ENCODE measurements around the gene SLAMF9. TPM values are rescaled to one million over a fixed set of nuclear protein-coding genes. Genes with fewer than 3 reads are reported as not detected.
A peak's percentile ranks its signal among the peaks of the same experiment; 100 is the strongest.
"Not testable (repeated sequence)": the region's sequence is repeated elsewhere in the genome, so short reads cannot be mapped to it uniquely, and the experiment has no call there.

The SLAMF9 gene
- polyA plus RNA-seq, 5 donors: not detected

DNA sequence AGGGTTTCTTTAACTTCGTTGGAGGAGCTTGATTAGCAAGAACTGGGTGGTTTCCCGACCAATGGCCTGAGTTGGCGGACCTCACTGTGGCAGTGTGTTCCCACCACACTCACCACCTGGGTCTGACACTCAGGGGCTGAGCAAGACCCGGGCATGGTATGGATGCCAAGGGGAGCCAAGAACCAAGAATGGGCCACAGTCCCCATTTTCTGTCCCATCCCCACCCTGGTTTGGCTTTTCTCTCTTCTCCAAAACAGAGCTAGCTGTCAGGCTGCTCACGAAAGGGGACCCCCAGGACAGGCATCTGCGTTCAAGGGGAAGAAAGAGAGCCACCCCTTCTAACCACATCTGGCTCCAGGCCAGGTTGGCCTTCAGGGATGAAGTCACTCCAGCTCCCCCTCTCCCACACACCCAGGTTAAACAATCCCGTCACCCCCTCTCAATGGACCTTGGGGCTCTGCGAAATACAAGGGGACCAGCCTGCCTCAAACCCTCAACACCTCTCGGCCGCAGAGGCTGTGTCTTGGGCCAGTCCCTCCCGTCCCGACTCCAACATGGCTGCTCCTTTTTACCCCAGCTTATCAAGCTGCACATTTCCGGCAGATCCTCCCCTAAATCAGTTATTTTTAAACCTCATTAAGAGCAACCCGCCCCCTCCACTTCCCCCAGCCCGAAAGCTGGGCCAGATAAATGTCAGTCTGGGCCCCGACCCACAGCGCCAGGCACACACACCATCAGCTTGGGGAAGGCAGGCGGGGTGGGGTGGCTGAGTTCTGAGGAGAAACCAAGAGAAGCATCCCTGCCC is 32.1 kb downstream of the SLAMF9 start:
- peak; percentile 82 to 86 for DNase-seq

- DNase-seq: no peak
Measured at GRCh38 chr1:159921251-159921650, 32.8 kb downstream of the SLAMF9 start.

DNA sequence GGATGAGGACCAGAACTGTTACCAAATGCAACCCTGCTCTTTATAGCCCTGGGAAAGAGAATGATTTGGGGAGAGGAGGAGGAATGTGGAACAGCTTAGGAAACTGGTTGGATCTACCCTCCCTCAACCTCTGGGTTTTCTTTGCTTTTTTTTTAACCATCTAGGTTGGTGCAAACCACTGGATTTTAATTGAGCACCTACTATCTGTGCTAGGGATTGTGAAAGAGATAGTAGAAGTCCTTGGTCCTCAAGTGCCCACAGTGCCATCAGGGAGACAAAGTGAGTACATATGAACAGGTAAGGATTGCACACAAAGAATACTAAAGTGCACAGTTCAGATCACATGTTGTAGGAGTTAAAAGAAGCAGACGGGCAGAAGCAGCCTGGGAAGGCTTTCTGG is 33.4 kb downstream of the SLAMF9 start:
- DNase-seq: no peak

- DNase-seq: no peak
Measured at GRCh38 chr1:159920202-159920601, 33.8 kb downstream of the SLAMF9 start.

GRCh38 chr1:159919236-159919865 is 34.7 kb downstream of the SLAMF9 start:
- DNase-seq: no peak

DNA sequence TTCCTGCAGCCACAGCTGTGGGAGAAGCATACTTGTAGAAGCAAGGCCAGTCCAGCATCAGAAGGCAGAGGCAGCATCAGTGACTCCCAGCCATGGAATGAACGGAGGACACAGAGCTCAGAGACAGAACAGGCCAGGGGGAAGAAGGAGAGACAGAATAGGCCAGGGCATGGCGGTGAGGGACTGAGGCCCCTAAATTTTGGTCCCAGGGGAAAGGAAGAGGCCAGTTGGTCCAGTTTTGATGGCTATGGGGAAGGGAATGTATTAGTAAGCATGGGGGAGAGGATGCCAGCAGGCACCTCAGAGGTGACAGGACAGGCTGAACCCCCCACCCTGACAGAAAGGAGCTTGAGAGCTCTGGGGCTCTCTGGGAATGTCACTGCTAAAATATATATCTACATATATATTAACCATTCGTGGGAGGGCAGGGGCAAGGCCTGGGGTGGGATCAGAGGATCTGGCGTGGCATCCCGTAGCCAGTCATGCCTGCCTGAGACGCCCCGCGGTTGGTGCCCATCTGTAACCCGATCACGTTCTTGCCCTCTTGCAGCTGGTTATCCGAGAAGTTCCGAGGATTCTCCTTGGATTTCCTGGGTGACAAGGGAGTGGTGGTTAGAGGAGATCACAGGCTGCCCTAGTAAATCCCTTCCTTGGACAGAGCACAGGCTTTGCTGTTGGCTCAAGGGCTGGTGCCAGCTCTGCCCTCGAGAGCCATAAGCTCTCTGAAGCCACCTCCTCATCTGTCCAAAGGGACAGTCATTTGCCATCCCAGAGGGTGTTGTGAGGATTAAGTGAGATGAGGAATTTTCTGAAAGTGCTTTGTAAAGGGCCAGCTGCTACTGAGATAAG is 35.5 kb downstream of the SLAMF9 start:
- no peak for DNase-seq

DNA sequence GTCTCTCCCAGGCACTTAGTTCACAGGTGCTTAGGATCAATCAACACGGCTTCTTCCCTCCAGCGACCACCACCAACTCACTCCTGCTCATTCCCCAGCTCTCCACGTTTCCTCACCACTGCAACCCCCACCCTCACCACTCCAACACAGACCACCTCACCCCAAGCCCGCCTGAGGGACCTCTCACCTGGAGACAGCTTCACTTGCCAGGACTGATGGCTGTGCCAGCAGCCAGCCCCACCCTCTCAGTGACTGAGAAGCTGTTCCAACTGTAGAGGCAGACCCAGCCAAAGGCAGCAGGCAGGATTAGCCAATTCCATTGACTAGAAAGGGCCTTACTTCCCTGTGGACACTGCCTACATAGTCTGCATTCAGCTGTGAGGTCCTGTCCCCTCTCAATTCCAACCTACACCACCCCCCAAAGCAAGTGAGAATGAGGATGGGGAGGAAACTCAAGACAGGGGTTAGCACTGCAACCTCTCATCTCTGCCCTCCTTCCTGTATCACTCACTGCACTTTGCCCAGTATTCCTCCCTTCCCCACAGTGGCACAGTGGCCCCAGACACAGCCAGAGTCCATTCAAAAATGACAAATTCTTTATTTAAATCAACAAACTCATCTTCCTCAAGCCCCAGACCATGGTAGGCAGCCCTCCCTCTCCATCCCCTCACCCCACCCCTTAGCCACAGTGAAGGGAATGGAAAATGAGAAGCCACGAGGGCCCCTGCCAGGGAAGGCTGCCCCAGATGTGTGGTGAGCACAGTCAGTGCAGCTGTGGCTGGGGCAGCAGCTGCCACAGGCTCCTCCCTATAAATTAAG is 36.3 kb downstream of the SLAMF9 start:
- no peak for DNase-seq

DNA sequence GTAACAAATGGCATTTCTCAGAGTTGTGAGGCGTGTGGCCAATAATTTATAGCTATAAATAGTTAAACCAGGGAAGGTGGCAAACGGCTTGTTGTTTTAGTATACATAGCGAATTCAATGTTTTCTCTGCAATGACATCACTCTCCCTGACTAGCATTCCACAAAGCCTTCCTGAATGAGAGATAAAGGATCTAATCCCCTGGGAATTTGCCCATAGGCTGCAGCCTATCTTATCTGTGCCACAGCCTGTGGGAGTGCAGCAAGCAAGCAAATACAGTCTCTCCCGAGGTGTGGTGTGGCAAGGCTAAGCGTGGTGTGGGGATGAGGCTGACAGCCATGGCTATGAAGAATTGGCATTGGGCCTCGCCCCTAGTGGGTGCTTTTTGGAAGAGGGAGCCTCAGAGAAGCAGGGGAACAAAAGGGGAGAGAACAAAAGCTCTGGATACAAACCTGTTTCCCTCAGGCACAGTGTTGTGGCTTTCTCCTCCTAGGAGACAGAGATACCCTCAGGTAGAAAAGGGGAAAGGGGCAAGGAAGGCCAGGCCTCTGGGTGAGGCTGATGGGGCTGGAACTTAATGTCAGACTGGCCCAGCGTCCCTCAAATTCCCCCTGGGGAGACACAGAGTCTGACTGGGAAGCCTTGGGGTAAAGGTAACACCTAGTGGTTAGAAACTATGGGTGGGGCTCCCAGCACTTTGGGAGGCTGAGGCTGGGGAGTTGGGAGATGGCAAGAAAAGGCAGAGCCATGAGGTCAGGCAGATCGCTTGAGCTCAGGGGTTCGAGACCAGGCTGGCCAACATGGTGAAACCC is 37.6 kb downstream of the SLAMF9 start:
- no peak for DNase-seq

DNA sequence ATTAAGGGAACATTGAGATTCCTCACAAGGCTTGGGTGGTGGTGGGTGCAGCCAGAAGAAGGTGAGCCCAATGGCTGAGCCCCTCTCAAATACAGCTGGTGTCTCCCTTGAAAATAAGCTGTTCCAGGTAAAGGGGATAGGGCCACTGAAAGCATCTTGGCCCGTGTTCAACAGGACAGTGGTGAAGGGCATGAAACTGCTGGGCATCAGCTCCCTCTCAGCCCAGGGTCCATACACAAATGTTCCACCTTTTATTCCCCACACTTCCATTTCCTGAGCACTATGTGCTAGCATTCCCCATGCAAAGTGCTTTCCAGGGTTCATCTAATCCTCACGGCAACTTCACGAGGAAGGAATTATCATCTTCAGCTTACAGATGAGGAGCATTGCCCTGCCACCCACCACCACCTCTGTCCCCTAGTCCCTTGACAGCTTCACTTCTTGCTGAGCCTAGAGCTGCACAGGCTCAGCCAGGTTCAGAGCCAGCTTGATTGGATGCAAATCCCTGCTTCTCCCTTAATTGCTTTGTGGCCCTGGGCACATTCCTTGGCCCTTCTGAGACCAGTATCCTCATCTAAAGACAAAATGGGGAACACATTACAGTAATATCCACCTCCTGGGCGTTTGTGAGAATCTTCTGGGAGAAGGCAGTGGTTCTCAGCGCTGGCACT is 38.3 kb downstream of the SLAMF9 start:
- DNase-seq: no peak

GRCh38 chr1:159914252-159915018 is 39.6 kb downstream of the SLAMF9 start:
- no peak for DNase-seq

DNA sequence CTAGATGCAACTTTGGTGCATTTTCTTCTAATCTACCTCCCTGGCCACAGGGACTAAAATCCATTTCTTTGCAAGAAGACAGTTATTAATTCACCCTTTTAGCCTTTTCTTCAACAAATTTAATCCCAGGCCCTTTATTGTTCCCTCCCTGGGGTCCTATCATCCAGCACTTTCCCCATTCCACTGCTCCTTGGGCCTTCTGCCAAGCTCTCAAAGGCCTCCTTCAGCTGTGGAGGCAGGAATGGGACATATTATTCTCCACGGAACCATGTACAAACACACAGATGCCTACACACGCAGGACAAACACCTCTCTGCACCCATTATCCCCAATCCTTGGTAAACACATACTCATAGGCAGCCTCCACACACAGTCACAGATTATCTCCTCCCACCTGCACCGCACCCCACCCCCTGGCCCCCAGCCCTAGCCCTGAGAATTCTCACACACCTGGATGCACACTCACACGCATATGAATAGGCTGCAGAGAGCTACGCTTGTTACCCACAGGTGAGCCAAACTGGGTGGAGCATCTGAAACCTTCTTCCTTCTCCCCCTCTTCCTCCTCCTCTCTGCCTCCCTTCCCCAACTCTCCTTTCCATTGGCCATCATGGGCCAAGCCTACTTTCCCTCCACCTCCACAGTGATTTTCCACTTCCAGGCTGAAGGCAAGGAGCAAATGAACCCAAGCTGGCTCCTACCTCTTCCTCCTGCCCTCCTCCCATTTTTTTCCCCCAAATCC is 40.4 kb downstream of the SLAMF9 start:
- DNase-seq: no peak

DNA sequence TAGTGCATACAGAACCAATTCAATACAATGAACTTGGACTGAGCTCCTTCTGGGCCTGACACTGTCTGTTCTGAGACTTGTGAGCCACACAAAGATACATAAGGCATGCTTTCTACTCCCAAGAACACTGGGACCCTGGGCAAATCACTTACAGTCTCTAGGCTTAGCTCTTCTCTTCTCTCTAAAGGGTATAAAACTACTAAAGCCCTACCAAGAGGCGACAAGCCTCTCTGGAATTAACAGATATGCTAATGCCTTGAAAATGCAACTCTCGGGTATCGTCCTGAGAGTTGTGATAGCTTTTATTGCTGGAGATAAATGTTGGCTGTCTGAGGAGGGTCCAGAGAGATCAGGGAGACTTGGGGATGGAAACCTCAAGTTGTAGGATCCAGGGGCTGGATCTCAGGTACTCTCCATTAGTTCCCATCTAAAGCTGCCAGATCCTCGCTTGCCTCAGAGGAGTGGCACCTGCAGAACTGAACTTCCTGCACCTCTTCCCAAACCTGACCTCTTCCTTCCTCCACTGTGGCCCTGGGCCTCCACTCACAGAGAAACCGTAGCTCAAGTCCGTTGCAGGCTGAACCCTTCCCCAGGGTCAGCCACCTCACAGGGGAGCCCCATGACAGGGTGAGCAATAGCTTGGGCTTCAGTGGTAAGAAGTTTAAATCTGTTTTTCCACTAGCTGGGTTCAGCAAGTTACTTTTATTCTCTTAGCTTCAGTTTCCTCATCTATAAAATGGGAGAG is 42.5 kb downstream of the SLAMF9 start:
- DNase-seq: no peak

DNA sequence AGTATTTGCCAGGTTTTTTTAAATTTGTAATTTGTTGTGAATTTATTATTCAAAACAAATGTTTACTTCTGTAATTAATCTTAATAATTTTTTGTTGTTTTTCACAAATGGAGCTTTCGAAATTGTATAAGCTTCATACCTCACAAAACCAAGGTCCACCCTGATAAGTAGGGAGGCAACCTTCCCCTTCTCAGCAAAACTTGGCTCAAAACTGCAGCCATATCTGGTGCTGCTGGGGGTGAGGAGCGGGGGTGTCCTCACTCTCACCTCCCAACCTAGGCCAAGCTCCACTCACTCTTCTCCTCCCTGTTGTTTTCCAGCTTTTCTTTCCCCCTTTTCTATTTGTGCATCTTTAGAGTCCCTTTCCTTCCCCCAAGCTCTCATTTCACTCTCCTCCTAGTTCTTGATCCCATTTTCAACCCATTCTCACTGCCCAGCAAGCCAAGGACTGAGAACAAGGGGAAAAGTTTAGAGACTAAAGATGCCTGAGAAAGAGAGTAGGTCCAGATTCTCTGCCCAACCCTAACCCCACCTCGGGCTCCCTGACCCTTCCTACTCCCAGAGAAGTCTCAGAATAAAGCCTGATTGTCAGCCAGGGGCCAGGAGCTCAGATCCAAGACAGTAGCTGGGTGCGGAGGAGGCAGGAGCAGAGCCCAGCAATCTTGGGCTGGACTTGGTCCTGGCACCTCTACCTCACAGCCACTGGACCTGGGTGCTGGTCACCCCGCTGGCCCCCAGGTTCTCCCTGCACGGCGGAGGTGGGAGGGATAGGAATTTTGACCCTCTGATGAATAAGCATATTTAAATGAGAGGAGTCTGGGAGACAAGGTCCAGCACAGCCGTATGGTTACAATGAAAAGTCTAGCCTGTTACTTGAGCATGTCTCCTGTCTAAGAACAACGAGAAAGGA is 45.8 kb downstream of the SLAMF9 start:
- DNase-seq: no peak

DNA sequence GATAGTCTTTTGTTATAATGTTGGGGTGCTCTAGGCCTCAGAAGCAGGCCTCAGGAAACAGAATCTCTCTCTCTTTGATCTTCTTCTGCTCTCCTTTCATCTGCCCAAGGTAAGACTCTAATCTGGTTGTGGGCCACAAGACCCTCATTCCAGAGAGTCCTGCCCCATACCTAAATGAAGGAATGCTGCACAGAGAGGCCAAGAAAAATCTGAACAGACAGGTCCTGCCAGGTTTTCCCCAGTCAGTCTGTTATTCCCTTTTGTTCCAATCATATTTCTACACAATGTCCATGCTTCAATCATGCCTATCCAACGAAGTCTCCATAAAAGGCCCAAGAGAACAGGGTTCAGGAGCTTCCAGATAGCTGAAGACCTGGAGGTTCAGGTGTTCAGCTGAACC is 47.1 kb downstream of the SLAMF9 start:
- no peak for DNase-seq

DNA sequence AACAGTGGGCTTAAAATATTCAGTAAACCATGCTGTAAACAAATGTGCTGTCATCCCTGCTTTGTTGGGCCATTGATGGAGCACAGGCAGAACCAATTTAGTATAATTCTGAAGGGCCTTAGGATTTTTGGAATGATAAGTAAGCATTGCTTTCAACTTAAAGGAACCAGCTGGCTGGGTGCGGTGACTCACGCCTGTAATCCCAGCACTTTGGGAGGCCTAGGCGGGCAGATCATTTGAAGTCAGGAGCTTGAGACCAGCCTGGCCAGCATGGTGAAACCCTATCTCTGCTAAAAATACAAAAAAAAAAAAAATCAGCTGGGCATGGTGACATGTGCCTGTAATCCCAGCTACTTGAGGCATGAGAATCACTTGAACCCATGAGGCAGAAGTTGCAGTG is 50.0 kb downstream of the SLAMF9 start:
- DNase-seq: not testable (repeated sequence)

GRCh38 chr1:159902541-159902940 is 51.5 kb downstream of the SLAMF9 start:
- DNase-seq: no peak

Data from right lung (tissue), 5 donors.